ENCODE data around the gene NME9. TPM values are rescaled to one million over a fixed set of nuclear protein-coding genes. Genes with fewer than 3 reads are reported as not detected.

NME9 gene
- total and polyA plus RNA-seq, 2 of the 4 experiments (the other 2 are of a cell fraction), result not detected

DNA sequence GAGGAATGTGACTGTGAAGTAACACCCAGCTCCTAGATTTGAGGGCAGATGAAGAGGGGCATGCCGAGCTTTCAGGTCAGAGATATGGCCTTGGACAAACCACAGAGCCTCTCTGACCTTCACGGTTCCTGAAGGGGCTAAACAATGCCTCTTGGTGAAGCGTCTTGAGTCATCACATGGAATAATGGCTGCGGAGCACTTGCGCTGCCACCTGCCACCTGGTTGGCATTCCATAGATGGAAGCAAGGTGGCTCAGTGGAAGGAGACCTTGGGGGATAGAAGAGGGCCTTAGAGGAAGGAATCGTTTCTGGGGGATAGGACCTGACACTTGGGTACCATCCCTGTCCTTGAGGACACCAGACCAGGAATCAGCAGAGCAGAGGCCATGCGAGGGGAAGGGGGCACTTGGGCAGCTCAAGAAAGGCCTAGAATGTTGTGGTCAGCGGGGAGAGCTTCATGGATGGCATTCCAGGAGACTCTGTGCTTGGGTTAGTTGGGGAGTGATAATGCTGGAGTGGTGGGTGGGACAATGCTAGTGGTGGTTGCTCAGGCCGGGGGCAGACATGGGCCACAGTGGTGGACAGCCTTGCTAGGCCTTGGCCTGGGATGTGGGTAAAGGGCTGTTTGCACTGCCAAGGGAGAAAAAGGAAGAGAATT lies 31.3 kb upstream of the NME9 start:
- no peak overlapping the region for H4K5ac ChIP-seq (ENCODE audit: low read depth, low read length)

More for the DNA sequence above, 31.3 kb upstream of the NME9 start:
- Histone ChIP-seq H2BK20ac (ENCODE audit: low read depth, low read length) (no peak overlapping the region), H2AFZ (replicated peaks; ENCODE audit: low read length, poor library complexity) (no peak overlapping the region), H2BK120ac (ENCODE audit: low read depth, low read length) (no peak overlapping the region), H3K4ac (ENCODE audit: low read depth, low read length) (no peak overlapping the region), H3K9ac (ENCODE audit: low read depth, low read length) (no peak overlapping the region), H3K4me2 (ENCODE audit: low read depth, low read length) (no peak overlapping the region), H3K36me3 (ENCODE audit: control insufficient read depth, insufficient read depth, low read length) (peaks cover 3% of the 10 kb centered on the region; the same call in 1 of the 2 replicates), H2AK9ac (replicated peaks; ENCODE audit: low read depth, low read length, poor library complexity) (no peak overlapping the region), H4K20me1 (ENCODE audit: insufficient read depth, low read length) (peaks cover 12% of the 10 kb centered on the region), H3K9me1 (ENCODE audit: insufficient read depth, low read length) (peaks cover 20% of the 10 kb centered on the region; the same call in 1 of the 2 replicates), H2AK5ac (ENCODE audit: low read depth, low read length) (no peak overlapping the region), H3K14ac (replicated peaks; ENCODE audit: low read depth, low read length) (no peak overlapping the region), H3K56ac (ENCODE audit: extremely low read depth, insufficient read depth, low read length) (no peak overlapping the region), H2BK15ac (ENCODE audit: low read depth, low read length) (no peak overlapping the region), H3K4me3 (ENCODE audit: insufficient read depth, low read depth, low read length) (no peak overlapping the region), H3K27ac (ENCODE audit: insufficient read depth, low read length) (no peak overlapping the region), H3K18ac (ENCODE audit: low read depth, low read length) (no peak overlapping the region), H4K8ac (ENCODE audit: low read depth in 2 of 2, low read length in 2 of 2) (no peak overlapping the region), H3K9me3 (ENCODE audit: control insufficient read depth, insufficient read depth, low read length) (no peaks in the 10 kb centered on the region), H3K4me1 (ENCODE audit: control insufficient read depth, insufficient read depth, low read length) (peaks cover 5% of the 10 kb centered on the region; the same call in 1 of the 2 replicates), H3K23ac (ENCODE audit: low read depth, low read length) (no peak overlapping the region), H4K91ac (ENCODE audit: insufficient read depth, low read depth, low read length) (no peak overlapping the region), H2BK5ac (ENCODE audit: low read depth, low read length, poor library complexity, severe bottlenecking) (no peak overlapping the region), H3K79me1 (ENCODE audit: low read depth in 1 of 2, low read length in 2 of 2) (peaks cover 14 to 55% of the 10 kb centered on the region in 2 experiments), H3K27me3 (ENCODE audit: control insufficient read depth, insufficient read depth, low read length) (no peaks in the 10 kb centered on the region)
- in situ Hi-C loops (cut with MboI; ENCODE audit: low sequenced_read_pairs) (no loop called here), dilution Hi-C loops (cut with HindIII; ENCODE audit: low sequenced_read_pairs, unreplicated experiment) (no loop called here), intact Hi-C loops (cut with micrococcal nuclease) (no loop called here)
- WGBS, 2 experiments (ENCODE audit: extremely low coverage in 2 of 2, insufficient read length in 1 of 2), result 83% methylated on average over 4 of the region's 9 CpGs; no CpG with 5 or more reads in 1 of the 2 experiments
- no TSS peak for BruUV-seq (replicated peaks)
- ATAC-seq (ENCODE audit: low read depth), result no peak
- TF ChIP-seq, protein P1, sequence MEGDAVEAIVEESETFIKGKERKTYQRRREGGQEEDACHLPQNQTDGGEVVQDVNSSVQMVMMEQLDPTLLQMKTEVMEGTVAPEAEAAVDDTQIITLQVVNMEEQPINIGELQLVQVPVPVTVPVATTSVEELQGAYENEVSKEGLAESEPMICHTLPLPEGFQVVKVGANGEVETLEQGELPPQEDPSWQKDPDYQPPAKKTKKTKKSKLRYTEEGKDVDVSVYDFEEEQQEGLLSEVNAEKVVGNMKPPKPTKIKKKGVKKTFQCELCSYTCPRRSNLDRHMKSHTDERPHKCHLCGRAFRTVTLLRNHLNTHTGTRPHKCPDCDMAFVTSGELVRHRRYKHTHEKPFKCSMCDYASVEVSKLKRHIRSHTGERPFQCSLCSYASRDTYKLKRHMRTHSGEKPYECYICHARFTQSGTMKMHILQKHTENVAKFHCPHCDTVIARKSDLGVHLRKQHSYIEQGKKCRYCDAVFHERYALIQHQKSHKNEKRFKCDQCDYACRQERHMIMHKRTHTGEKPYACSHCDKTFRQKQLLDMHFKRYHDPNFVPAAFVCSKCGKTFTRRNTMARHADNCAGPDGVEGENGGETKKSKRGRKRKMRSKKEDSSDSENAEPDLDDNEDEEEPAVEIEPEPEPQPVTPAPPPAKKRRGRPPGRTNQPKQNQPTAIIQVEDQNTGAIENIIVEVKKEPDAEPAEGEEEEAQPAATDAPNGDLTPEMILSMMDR (conservative IDR thresholded peaks at IDR 0.05; ENCODE audit: low read depth, low read length), result no peak
- TF ChIP-seq MXI1 (IDR thresholded peaks at IDR 0.05; ENCODE audit: borderline replicate concordance, low read depth, low read length) (no peak), POLR2A (IDR thresholded peaks at IDR 0.05; ENCODE audit: low read depth, low read length) (no peak), SMC3 (IDR thresholded peaks at IDR 0.05; ENCODE audit: low read depth, low read length) (no peak), CHD1 (IDR thresholded peaks at IDR 0.05; ENCODE audit: low read depth, low read length) (no peak), FOS (IDR thresholded peaks at IDR 0.05; ENCODE audit: low read depth, low read length) (no peak), RFX5 (IDR thresholded peaks at IDR 0.05; ENCODE audit: low read depth, low read length) (no peak), CEBPB (IDR thresholded peaks at IDR 0.05; ENCODE audit: low read depth, low read length) (no peak), MAZ (IDR thresholded peaks at IDR 0.05; ENCODE audit: borderline replicate concordance, low read depth, low read length) (no peak), MAFK (IDR thresholded peaks at IDR 0.05; ENCODE audit: low read depth, low read length) (no peak), RCOR1 (IDR thresholded peaks at IDR 0.05; ENCODE audit: insufficient replicate concordance, low read length) (no peak), NFE2L2 (IDR thresholded peaks at IDR 0.05; ENCODE audit: low read depth, low read length) (no peak), BHLHE40 (IDR thresholded peaks at IDR 0.05; ENCODE audit: low read depth, low read length) (no peak), RAD21 (IDR thresholded peaks at IDR 0.05; ENCODE audit: low read length) (no peak)
- TF ChIP-seq, protein P2, sequence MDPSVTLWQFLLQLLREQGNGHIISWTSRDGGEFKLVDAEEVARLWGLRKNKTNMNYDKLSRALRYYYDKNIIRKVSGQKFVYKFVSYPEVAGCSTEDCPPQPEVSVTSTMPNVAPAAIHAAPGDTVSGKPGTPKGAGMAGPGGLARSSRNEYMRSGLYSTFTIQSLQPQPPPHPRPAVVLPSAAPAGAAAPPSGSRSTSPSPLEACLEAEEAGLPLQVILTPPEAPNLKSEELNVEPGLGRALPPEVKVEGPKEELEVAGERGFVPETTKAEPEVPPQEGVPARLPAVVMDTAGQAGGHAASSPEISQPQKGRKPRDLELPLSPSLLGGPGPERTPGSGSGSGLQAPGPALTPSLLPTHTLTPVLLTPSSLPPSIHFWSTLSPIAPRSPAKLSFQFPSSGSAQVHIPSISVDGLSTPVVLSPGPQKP (IDR thresholded peaks at IDR 0.05; ENCODE audit: borderline replicate concordance, low read depth, low read length), result no peak
- TF ChIP-seq, protein P3, sequence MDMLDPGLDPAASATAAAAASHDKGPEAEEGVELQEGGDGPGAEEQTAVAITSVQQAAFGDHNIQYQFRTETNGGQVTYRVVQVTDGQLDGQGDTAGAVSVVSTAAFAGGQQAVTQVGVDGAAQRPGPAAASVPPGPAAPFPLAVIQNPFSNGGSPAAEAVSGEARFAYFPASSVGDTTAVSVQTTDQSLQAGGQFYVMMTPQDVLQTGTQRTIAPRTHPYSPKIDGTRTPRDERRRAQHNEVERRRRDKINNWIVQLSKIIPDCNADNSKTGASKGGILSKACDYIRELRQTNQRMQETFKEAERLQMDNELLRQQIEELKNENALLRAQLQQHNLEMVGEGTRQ (IDR thresholded peaks at IDR 0.05; ENCODE audit: low read depth, low read length), result no peak
- no peak for DNase-seq
- POLR2A ChIA-PET (ENCODE audit: unreplicated experiment), result no interaction called here
- CTCF ChIA-PET, result no interaction called here

All from IMR-90 (cell line).